Testis (tissue), 5 donors: ENCODE measurements around the gene BRD4. TPM values are rescaled to one million over a fixed set of nuclear protein-coding genes. Genes with fewer than 3 reads are reported as not detected.

ENCODE experiments used
- DNase-seq: peaks from one replicate; pipeline ENCODE4 v3.0.0-alpha.2; 2019
- H3K27ac ChIP-seq, 2 donors: fragments of 200-600 bp; sonication (generic); one replicate each; pipeline ENCODE4 v1.5.1; 2019
- H3K27me3 ChIP-seq: fragments of 200-600 bp; sonication (generic); one replicate; pipeline ENCODE4 v1.5.1; 2019
- H3K36me3 ChIP-seq: fragments of 200-600 bp; sonication (generic); one replicate; pipeline ENCODE4 v1.5.1; 2017; ENCODE audit warnings: low read depth; ENCODE audit errors: missing control alignments
- H3K4me1 ChIP-seq: fragments of 200-600 bp; sonication (generic); one replicate; pipeline ENCODE4 v1.5.1; 2019
- H3K4me3 ChIP-seq, 2 donors: fragments of 200-600 bp; sonication (generic); one replicate each; pipeline ENCODE4 v1.5.1; 2017 to 2019
- H3K9me3 ChIP-seq: fragments of 200-600 bp; sonication (generic); one replicate; pipeline ENCODE4 v1.5.1; 2017
- POLR2A ChIP-seq: fragments of 450-650 bp; IDR thresholded peaks from one replicate; pipeline ENCODE4 v1.6.1; 2017; ENCODE audit warnings: antibody characterized with exemption, mild to moderate bottlenecking, moderate library complexity
- WGBS, 2 donors: methylation state at CpG; one replicate each; pipeline ENCODE4 v1.1.5; 2018; 5-methylcytosine and 5-hydroxymethylcytosine counted together
- intact Hi-C: fragments of 100-400 bp; cut with DNase I; formaldehyde crosslinking; loops from one replicate; pipeline ENCODE4 v1.15.1; 2023; ENCODE audit warnings: low total_unique reads
- long read RNA-seq, 2 donors: transcript quantifications; one replicate each; lab custom pipeline, GENCODE V29; 2026
- polyA plus RNA-seq: library from polyadenylated mRNA; stranded (reverse); fragments of 350-450 nt; fragmentation: Illumina TruSeq; extraction: RNeasy Lipid Tissue Mini Kit (QIAGEN cat#74804); gene quantifications from one replicate; pipeline ENCODE4 v1.2.3, GENCODE V29; 2014; ENCODE audit warnings: low read depth, low replicate concordance; ENCODE audit not compliant: insufficient read depth
- total RNA-seq, 2 donors: library from RNA; depleted of rRNA; stranded (reverse); fragments of >200 nt; gene quantifications; one replicate each; pipeline ENCODE4 v1.2.3, GENCODE V29; 2016
- TF ChIP-seq, protein P1 (sequence below), 3 experiments: fragments of 450-650 bp in 2 of 3; fragments of 200-600 bp in 1 of 3; sonication (generic) in 1 of 3; IDR thresholded peaks; one replicate each; pipeline ENCODE4 v1.5.1; 2016 to 2019; ENCODE audit warnings: antibody characterized with exemption in 3 of 3, mild to moderate bottlenecking in 2 of 3, moderate library complexity in 1 of 3

Gene BRD4
- total RNA-seq (100 to 1,000 TPM; 106 to 109 TPM), polyA plus RNA-seq (59.2 TPM)
- long read RNA-seq, donor 1, partial matches to known transcripts, result 20 of 23 reads
- long read RNA-seq, donor 1, other reads (novel, unspliced or antisense), result 0 of 23 reads
- long read RNA-seq, donor 2, partial matches to known transcripts, result 12 of 13 reads
- long read RNA-seq, donor 2, other reads (novel, unspliced or antisense), result 0 of 13 reads

DNA sequence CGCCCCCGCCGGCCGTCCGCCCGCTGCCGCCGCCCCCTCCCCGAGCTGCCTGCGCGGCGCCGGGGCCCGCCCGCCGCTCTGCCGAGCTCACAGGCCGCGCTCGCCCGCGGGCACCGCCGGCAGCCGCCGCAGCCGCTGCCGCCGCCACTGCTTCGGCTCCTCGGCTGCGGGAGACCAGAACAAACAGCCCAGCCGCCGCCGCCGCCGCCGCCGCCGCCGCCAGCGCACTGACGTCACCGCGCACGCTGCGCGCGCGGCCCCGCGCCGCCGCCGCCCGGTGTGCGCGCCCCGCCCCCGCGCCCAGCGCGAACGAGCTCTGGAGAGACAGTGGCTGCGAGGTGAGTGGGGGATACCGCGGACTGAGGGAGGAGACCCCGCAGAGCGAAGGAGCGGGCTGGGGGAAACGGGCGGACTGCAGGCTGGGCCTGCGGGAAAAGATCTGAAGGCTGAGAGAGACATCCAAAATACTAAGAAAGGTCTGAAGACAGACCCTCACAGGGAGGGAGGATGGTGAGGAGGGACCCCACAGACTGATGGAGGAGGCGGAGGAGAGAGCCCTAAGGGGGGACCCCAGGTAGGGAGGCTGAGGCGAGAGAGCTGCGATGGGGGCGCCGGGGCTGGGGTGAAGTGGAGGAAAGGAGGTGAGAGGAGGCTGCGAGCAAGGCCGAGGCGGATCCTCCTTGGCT lies at the start of gene BRD4:
Gene BRD4, minus strand, starts transcription at position 229 of the 686 bp plus-strand sequence. CDS start 59,440 bp downstream, outside the sequence.
- H3K27ac ChIP-seq, result peak within 1 kb of the TSS; percentile 93 to 94
- peaks cover 41% of the 10 kb centered on the region for H3K4me1 ChIP-seq
- no peaks in the 10 kb centered on the region for H3K36me3 ChIP-seq
- TF ChIP-seq, protein P1, sequence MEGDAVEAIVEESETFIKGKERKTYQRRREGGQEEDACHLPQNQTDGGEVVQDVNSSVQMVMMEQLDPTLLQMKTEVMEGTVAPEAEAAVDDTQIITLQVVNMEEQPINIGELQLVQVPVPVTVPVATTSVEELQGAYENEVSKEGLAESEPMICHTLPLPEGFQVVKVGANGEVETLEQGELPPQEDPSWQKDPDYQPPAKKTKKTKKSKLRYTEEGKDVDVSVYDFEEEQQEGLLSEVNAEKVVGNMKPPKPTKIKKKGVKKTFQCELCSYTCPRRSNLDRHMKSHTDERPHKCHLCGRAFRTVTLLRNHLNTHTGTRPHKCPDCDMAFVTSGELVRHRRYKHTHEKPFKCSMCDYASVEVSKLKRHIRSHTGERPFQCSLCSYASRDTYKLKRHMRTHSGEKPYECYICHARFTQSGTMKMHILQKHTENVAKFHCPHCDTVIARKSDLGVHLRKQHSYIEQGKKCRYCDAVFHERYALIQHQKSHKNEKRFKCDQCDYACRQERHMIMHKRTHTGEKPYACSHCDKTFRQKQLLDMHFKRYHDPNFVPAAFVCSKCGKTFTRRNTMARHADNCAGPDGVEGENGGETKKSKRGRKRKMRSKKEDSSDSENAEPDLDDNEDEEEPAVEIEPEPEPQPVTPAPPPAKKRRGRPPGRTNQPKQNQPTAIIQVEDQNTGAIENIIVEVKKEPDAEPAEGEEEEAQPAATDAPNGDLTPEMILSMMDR (IDR thresholded peaks at IDR 0.05), result no peak
- TF ChIP-seq POLR2A, result no peak
- 1 to 6% methylated on average over 12 to 69 of the region's 81 CpGs for WGBS, 2 donors
- no peaks in the 10 kb centered on the region for H3K27me3 ChIP-seq
- peak; percentile 81 for DNase-seq
- H3K9me3 ChIP-seq, result no peaks in the 10 kb centered on the region
- intact Hi-C loops, result loop anchor here (10.0 kb wide), 1 partner anchor 68 kb away; no protein-coding TSS in a partner anchor
- peak within 1 kb of the TSS; percentile 89 to 96 for H3K4me3 ChIP-seq

DNA sequence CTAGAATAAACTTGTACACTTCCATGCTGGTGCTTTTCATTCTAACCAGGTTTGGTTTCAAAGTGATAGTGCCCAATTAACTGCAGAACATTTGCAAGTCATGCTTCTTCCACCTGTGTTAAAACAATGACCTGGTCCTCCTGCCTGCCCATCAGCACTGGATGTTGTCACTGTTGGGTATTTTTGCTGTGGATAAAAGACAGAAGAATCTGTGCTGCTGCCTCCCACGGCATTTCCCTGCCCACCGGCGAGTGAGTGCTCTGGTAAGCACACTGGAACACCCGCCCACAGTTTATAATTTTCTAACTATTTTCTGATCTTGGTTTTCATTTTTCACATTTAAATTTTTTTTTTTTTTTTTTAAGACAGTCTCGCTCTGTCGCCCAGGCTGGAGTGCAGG lies 49.5 kb upstream of the BRD4 start:
- no peak for DNase-seq
- intact Hi-C loops, result no loop called here
- Histone ChIP-seq H3K9me3 (no peaks in the 10 kb centered on the region), H3K36me3 (no peaks in the 10 kb centered on the region), H3K4me3 (no peak overlapping the region), H3K4me1 (peaks cover 13% of the 10 kb centered on the region), H3K27ac (no peak overlapping the region), H3K27me3 (no peaks in the 10 kb centered on the region)
- WGBS, 2 donors, result 56 to 77% methylated on average over 6 of the region's 6 CpGs
- TF ChIP-seq POLR2A, result no peak
- TF ChIP-seq, protein P1 (IDR thresholded peaks at IDR 0.05), result no peak

DNA sequence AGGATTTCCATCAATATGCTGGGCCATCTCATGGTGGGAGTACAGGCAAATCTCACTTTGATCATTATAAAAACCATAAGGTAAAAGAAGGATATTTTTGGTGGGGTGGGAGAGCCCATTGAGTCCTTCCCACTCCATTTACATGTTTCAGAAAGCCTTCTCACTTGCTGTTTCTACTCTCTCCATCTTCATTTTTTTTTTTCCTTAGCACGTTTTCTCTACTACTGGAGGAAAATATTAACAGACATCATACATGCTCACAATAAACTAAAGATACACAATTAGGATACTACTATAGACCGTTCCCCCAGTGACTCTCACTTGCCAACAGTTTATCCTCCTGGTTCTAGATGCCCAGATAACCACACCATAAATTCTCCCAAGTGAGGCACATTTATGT lies 49.1 kb upstream of the BRD4 start:
- no peaks in the 10 kb centered on the region for H3K9me3 ChIP-seq
- no peak for DNase-seq
- no peak for TF ChIP-seq POLR2A
- TF ChIP-seq, protein P1 (IDR thresholded peaks at IDR 0.05), result no peak
- H3K36me3 ChIP-seq, result no peaks in the 10 kb centered on the region
- 60 to 68% methylated on average over 2 of the region's 2 CpGs for WGBS, 2 donors
- peaks cover 17% of the 10 kb centered on the region for H3K4me1 ChIP-seq
- H3K27me3 ChIP-seq, result no peaks in the 10 kb centered on the region
- H3K27ac ChIP-seq, result no peak overlapping the region
- H3K4me3 ChIP-seq, result no peak overlapping the region
- intact Hi-C loops, result no loop called here

DNA sequence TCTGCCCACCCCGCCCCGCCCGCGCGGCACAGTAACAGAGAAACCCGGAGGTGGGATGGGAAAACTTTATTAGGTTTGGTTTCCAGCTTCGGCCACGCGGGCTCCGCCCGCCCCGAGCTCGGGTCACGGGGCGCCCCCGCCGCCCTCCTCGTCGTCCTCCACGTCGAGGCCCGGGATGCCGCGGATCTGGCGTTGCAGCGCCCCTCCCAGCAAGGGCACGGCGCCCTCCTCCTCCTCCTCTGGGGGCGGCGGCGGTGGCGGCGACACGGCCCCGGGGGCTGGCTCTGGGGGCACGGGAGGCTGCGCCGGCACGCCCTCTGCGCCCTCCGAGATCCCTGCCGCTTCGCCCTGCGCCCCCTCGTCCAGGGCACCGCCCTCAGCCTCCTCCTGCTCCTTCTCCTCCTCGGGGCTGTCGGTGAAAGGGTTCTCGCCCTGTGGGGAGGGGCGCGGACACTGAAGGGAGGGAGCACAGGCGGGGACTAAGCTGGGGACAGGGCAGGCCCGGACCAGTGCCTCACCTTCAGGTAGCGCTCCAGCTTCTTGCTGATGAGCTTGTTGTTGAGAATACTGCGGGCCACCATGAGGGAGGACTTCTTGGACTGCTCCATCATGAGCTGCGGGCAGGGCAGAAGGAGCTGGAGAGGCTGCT lies 47.8 kb upstream of the BRD4 start:
- WGBS, 2 donors, result 1% methylated on average over 32 to 46 of the region's 56 CpGs
- Histone ChIP-seq H3K4me1 (peaks cover 22% of the 10 kb centered on the region), H3K27ac (peak overlapping the region; percentile 88 to 93), H3K36me3 (no peaks in the 10 kb centered on the region), H3K27me3 (no peaks in the 10 kb centered on the region), H3K4me3 (peak overlapping the region; percentile 76 to 88), H3K9me3 (no peaks in the 10 kb centered on the region)
- peak; percentile 48 for DNase-seq
- intact Hi-C loops, result loop anchor here (10.0 kb wide), 1 partner anchor 125 kb away; no protein-coding TSS in a partner anchor
- TF ChIP-seq POLR2A, result no peak
- TF ChIP-seq, protein P1 (IDR thresholded peaks at IDR 0.05), result no peak
